ENCODE results near the gene GRIN3A. TPM values are rescaled to one million over a fixed set of nuclear protein-coding genes. Genes with fewer than 3 reads are reported as not detected.

GRIN3A gene
- total RNA-seq, 4 donors from 2014 or later, result under 0.01 to 0.06 TPM; not detected in 2

GRCh38 chr9:101587332-101588043 is 151.0 kb downstream of the GRIN3A start:
- no peaks in the 10 kb centered on the region for H3K9me3 ChIP-seq

GRCh38 chr9:101586651-101587050 is 151.8 kb downstream of the GRIN3A start:
- no peak overlapping the region for H3K27ac ChIP-seq
- H3K9me3 ChIP-seq, result no peaks in the 10 kb centered on the region
- H3K27me3 ChIP-seq, result no peaks in the 10 kb centered on the region
- H3K4me3 ChIP-seq, result no peak overlapping the region
- no peak for DNase-seq
- WGBS, 2 donors, result 77 to 84% methylated on average over 5 of the region's 5 CpGs
- intact Hi-C loops (cut with DNase I), result no loop called here
- no peaks in the 10 kb centered on the region for H3K4me1 ChIP-seq
- H3K36me3 ChIP-seq, result no peaks in the 10 kb centered on the region
- TF ChIP-seq POLR2A (IDR thresholded peaks at IDR 0.05) (no peak), CTCF (IDR thresholded peaks at IDR 0.05) (no peak)

More at GRCh38 chr9:101587332-101588043, 151.0 kb downstream of the GRIN3A start:
- TF ChIP-seq POLR2A (IDR thresholded peaks at IDR 0.05), result no peak
- no peak for TF ChIP-seq CTCF (IDR thresholded peaks at IDR 0.05)
- WGBS, 2 donors, result 72 to 76% methylated on average over 4 of the region's 4 CpGs
- H3K36me3 ChIP-seq, result no peaks in the 10 kb centered on the region
- DNase-seq, result no peak
- H3K27me3 ChIP-seq, result no peaks in the 10 kb centered on the region
- no peak overlapping the region for H3K27ac ChIP-seq
- no peaks in the 10 kb centered on the region for H3K4me1 ChIP-seq
- no peak overlapping the region for H3K4me3 ChIP-seq
- intact Hi-C loops (cut with DNase I), result no loop called here

- no peak for DNase-seq
- no peaks in the 10 kb centered on the region for H3K4me1 ChIP-seq
- no peaks in the 10 kb centered on the region for H3K27me3 ChIP-seq
- intact Hi-C loops (cut with DNase I), result no loop called here
- WGBS, 2 donors, result 36 to 63% methylated on average over 3 of the region's 3 CpGs
- no peak overlapping the region for H3K4me3 ChIP-seq
- no peaks in the 10 kb centered on the region for H3K9me3 ChIP-seq
- H3K36me3 ChIP-seq, result no peaks in the 10 kb centered on the region
- no peak overlapping the region for H3K27ac ChIP-seq
- TF ChIP-seq CTCF (IDR thresholded peaks at IDR 0.05), result no peak
- no peak for TF ChIP-seq POLR2A (IDR thresholded peaks at IDR 0.05)
These were observed 152.7 kb downstream of the GRIN3A start for GRCh38 chr9:101585740-101586139.

- H3K27me3 ChIP-seq, result no peaks in the 10 kb centered on the region
- H3K9me3 ChIP-seq, result no peaks in the 10 kb centered on the region
- no peak overlapping the region for H3K27ac ChIP-seq
- H3K4me1 ChIP-seq, result no peaks in the 10 kb centered on the region
- no peaks in the 10 kb centered on the region for H3K36me3 ChIP-seq
- no peak overlapping the region for H3K4me3 ChIP-seq
- 42 to 50% methylated on average over 1 of the region's 1 CpG for WGBS, 2 donors
- no peak for DNase-seq
- intact Hi-C loops (cut with DNase I), result no loop called here
- TF ChIP-seq CTCF (IDR thresholded peaks at IDR 0.05) (no peak), POLR2A (IDR thresholded peaks at IDR 0.05) (no peak)
These were observed 155.9 kb downstream of the GRIN3A start for GRCh38 chr9:101582553-101582952.

- Histone ChIP-seq H3K27ac (no peak overlapping the region), H3K36me3 (no peaks in the 10 kb centered on the region), H3K9me3 (no peaks in the 10 kb centered on the region), H3K4me1 (no peaks in the 10 kb centered on the region), H3K4me3 (no peak overlapping the region), H3K27me3 (no peaks in the 10 kb centered on the region)
- WGBS, 2 donors, result 65 to 76% methylated on average over 6 of the region's 6 CpGs
- DNase-seq, result no peak
- intact Hi-C loops (cut with DNase I), result no loop called here
- TF ChIP-seq CTCF (IDR thresholded peaks at IDR 0.05) (no peak), POLR2A (IDR thresholded peaks at IDR 0.05) (no peak)
These were observed 158.5 kb downstream of the GRIN3A start for GRCh38 chr9:101579711-101580545.

All from esophagus squamous epithelium (tissue), 5 donors.